ENCODE measurements around the gene HAUS8.

- TF ChIP-seq CTCF (IDR thresholded peaks at IDR 0.05) (no peak), ZFX (IDR thresholded peaks at IDR 0.05; ENCODE audit: borderline replicate concordance) (no peak)
Measured at GRCh38 chr19:17069193-17069592, 6.1 kb downstream of the HAUS8 start.

All from 22Rv1 (cell line).